A549 (cell line): ENCODE results near the gene FAM193A.

Experiments used
- POLR2A ChIP-seq: IDR thresholded peaks from 2 replicates; pipeline ENCODE4 v1.6.1; 2012; ENCODE audit warnings: mild to moderate bottlenecking, low read length
- RCOR1 ChIP-seq: fragments of 150-350 bp; IDR thresholded peaks from 2 replicates; pipeline ENCODE4 v1.6.1; 2014; ENCODE audit warnings: antibody characterized with exemption, low read length, low read depth
- TF ChIP-seq, protein P1 (sequence below): fragments of >200 bp; sonication (Bioruptor Twin); formaldehyde crosslinking; IDR thresholded peaks from 3 replicates; pipeline ENCODE4 v1.5.1; 2016

DNA sequence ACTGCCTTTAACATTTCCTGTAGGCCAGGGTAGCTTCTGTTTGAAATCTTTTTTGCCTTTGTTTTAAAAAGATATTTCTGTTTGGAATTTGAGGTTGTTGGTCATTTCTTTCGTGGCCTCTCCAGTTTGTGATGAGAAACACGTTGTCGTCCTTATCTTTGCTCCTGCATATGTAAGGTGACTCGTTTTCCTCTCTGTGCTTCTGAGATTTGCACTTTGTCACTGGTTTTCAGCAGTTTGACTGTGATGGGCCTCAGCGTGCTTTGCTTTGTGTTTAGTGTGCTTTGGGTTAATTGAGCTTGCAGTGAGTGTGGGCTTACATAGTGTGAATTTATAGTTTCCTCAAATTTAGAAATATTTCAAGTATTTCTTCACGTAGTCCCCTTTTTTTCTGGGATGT is 81.5 kb downstream of the FAM193A start:
- TF ChIP-seq, protein P1, sequence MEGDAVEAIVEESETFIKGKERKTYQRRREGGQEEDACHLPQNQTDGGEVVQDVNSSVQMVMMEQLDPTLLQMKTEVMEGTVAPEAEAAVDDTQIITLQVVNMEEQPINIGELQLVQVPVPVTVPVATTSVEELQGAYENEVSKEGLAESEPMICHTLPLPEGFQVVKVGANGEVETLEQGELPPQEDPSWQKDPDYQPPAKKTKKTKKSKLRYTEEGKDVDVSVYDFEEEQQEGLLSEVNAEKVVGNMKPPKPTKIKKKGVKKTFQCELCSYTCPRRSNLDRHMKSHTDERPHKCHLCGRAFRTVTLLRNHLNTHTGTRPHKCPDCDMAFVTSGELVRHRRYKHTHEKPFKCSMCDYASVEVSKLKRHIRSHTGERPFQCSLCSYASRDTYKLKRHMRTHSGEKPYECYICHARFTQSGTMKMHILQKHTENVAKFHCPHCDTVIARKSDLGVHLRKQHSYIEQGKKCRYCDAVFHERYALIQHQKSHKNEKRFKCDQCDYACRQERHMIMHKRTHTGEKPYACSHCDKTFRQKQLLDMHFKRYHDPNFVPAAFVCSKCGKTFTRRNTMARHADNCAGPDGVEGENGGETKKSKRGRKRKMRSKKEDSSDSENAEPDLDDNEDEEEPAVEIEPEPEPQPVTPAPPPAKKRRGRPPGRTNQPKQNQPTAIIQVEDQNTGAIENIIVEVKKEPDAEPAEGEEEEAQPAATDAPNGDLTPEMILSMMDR = no peak
- TF ChIP-seq POLR2A (no peak), RCOR1 (no peak)
